Erythroblast (primary cell): ENCODE data around the gene SLC25A6.
A peak's percentile ranks its signal among the peaks of the same experiment; 100 is the strongest.
"Not testable (repeated sequence)": the region's sequence is repeated elsewhere in the genome, so short reads cannot be mapped to it uniquely, and the experiment has no call there.

ENCODE experiments used
- DNase-seq, 2 experiments: peaks; one replicate each; lab custom pipeline; 2025; lab: John Stamatoyannopoulos, UW
- GATA1 ChIP-seq: IDR thresholded peaks from 2 replicates; pipeline ENCODE4 v1.6.1; 2011; ENCODE audit warnings: low read depth, mild to moderate bottlenecking, control low read depth, low read length, moderate library complexity
- POLR2A ChIP-seq: IDR thresholded peaks from 2 replicates; pipeline ENCODE4 v1.6.1; 2011; ENCODE audit warnings: mild to moderate bottlenecking, low read length

Gene SLC25A6

DNA sequence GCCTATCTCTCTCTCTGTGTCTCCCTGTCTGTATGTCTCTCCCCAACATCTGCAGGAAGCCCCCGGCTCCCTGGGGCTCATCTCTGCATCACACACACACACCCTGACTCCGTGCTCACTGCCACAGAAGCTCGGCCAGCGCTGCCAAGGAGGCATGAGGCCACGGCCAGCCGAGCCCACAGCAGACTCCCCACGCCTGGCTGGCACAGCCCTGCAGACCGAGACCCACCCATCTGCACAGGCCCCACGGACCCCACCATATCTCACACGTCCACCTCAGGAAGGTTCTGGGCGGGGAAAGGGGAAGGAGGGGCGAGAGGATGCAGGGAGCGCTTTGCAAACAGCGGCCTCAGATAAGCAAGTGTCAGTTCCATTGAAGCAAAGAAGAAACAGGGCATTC is 28.5 kb upstream of the SLC25A6 start:
- no peak for TF ChIP-seq GATA1
- TF ChIP-seq POLR2A = peak; percentile 41
- no peak for DNase-seq

DNA sequence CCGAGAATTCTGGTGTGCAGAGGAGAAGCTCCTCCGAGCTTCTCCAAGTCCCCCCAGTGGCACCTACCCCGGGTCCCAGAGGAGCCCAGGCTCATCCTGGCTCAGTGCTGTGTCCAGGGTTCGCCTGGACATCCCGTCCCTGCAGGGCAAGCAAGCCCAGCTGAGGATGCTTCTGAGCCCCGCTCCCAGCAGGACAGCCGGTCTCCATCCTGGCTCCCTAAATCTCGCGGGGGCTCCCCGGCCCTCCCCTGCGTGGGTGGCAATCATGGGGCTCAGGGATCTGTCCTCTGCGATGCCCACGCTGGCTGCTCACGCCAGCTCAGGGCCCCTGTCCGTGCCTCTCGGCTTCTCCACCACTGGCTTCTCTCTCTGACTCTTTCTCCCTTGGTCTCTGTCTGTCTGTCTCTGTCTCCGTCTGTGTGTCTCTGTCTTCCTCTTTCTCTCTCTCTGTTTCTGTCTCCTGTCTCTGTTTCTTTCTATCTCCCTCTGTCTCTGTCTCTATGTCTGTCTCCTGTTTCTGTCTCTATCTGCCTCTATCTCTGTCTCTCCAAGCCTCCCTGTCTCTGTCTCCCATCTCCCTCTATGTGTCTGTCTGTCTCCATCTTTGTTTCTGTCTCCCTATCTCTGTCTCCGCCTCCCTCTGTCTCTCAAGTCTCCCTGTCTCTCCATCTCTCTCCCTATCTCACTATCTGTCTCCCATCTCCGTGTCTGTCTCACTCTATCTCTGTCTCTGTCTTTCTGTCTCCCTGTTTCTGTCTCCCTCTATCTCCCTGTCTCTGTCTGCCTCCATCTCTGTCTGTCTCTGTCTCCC is 27.8 kb upstream of the SLC25A6 start:
- no peak for DNase-seq
- TF ChIP-seq POLR2A (no peak), GATA1 (no peak)

DNA sequence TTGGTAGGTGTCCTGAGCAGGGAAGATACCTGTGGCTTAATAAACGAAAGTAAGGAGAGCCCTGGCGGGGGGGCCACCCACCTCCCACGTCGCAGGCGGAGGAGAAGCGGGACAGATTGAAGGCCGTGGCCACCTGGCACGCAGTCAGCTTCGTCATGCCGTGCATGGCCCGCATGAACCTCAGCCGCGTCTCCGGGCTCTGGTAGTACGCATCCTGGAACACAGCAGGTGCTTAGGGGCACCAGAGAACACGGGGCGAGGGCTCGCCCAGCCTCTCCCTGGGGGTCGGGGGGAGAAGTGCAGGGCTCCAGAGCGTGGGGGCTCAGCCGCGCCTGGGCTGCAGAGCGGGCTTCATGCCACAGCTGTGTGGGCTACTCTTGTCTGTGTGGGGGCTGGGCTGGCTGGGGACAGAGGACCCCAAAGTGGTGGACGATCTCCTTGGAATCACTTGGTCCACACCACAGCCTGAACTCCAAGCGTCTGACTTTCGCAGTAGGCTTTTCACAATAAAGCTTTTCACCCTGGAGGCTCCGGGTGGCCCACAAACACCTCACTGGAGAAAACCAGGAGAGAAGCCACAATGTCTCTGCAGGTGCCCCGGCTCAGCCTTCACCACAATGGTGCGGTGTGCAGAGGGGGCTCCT is 27.1 kb upstream of the SLC25A6 start:
- TF ChIP-seq POLR2A = no peak
- TF ChIP-seq GATA1 = no peak
- no peak for DNase-seq

DNA sequence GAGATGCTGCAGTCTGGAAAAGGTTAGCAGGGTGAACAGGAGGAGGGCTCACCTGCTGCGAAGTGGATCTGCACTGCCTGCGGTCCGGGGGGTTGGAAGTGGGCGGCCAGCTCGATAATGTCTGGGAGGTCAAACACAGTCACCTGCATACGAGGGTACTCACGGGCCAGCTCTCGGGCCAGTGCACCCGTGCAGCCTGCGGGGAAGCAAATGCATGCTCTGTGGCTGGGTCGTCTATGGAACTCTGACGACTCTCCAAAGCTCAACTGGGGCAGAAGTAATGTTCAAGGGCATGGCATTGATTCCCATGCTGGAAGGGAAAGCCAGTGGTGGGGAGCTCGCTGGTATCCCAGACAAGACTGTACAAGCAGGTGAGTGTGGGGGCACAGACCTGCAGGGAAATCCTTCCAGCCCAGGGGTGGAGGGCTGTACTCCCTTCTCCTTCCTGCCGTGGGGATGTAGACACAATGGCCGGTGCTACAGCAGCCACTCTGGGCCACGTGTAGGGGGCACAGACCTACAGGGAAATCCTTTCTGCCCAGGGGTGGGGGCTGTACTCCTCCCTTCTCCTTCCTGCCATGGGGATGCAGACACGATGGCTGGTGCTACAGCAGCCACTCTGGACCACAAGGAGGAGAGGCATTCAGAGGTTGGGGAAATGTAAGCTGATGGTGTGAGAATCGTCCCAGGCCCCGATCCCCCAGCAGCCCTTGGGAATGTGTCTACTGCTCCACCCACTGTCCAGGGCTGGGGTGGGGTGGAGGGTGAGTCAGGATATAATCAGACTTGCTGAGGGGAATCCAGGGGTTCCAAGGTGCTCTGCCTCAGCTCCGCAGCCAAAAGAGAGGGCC is 26.2 kb upstream of the SLC25A6 start:
- TF ChIP-seq POLR2A (no peak), GATA1 (no peak)
- no peak for DNase-seq

DNA sequence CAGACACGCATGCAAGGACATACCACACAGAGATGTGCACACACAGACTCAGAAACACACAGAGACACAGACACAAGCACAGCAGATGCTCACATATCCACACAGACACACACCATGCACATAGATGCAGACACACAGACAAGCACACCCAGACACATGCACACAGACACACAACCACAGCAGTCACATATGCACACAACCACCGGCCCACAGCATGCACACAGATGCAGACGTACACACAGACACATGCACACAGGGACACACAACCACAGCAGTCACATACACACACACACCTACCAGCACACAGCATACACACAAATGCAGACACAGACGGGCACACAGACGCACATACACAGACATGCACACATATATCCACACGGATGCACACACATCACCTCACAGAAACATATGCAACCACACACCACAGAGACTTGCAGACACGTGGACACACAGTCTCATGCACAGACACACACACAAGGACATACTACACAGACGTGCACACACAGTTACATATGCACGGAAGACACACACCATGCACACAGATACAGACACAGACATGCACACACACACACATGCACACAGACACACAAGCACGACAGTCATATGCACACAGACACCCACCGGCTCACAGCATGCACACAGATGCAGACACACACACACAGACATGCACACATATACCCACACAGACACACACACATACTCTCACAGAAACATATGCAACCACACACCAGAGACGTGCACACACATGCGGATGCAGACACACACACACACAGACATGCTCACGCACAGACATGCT is 25.2 kb upstream of the SLC25A6 start:
- DNase-seq = no peak
- TF ChIP-seq POLR2A = peak; percentile 37
- no peak for TF ChIP-seq GATA1

DNA sequence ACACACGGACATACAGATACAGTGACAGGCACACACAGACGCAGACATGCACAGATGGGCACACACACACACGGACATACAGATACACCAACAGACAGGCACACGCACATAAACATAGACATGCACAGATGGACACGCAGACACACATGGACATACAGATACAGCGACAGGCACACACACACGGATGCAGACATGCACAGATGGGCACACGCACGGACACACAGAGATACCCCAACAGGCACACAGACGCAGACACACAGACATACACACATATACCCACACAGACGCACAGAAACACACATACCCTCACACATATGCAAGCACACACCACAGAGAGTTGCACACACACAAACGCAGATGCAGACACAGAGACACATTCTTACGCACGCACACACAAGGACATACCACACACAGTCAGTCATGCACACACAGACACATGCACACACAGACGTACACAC is 24.4 kb upstream of the SLC25A6 start:
- no peak for DNase-seq
- TF ChIP-seq GATA1 = no peak
- TF ChIP-seq POLR2A = peak; percentile 2

DNA sequence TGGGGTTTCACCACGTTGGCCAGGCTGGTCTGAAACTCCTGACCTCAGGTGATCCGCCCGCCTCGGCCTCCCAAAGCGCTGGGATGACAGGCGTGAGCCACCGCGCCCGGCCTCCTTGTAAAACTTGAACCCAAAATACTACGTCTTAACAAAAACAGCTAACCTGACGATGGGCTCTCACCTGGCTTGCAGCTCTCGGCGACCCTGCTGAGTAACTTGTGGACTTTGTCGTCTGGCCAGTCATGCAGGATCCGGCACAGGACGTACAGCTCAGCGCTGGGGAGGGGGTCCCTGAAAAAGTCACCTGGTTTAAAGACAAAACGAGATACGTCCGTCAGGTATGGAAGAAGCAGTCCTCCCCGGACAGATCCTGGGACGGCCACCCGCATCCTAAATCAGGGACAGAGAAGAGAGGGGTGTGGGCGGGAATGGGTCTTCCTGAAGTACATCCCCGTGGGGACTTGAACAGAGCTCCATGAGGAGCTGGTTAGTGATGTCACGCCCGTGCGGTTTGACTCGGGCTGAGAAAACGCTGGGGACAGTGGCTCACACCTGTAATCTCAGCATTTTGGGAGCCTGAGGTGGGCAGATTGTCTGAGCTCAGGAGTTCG is 20.7 kb upstream of the SLC25A6 start:
- no peak for TF ChIP-seq POLR2A
- TF ChIP-seq GATA1 = no peak
- no peak for DNase-seq

DNA sequence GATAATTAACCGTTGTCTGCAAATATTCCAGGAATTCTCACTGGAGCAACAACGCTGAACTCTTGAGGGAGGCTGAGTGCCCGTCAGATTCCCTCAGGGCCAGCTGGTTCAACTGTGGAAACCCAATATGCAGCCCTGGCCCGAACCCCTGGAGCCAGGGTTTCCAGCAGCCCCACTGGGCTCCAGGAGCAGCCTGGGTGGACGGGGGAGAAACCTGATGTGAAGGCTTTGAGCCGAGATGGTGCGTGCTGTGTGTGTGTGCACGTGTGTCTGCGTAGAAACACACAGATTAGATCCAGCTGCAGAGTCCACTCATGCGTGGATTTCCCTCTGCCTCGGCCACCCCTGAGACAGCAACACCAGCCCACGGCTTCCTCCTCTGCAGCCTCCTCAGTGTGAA is 19.4 kb upstream of the SLC25A6 start:
- no peak for DNase-seq
- no peak for TF ChIP-seq POLR2A
- no peak for TF ChIP-seq GATA1

DNA sequence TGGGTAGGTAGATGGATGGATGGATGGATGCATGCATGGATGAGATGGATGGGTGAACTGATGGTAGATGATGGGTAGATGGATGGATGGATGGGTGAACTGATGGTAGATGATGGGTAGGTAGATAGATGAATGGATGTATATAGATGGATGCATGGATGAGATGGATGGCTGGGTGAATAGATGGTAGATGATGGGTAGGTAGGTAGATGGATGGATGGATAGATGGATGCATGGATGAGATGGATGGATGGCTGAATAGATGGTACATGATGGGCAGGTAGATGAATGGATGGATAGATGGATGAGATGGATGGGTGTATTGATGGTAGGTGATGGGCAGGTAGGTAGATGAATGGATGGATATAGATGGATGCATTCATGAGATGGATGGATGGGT is 15.1 kb upstream of the SLC25A6 start:
- TF ChIP-seq POLR2A (no peak), GATA1 (no peak)
- DNase-seq = no peak

DNA sequence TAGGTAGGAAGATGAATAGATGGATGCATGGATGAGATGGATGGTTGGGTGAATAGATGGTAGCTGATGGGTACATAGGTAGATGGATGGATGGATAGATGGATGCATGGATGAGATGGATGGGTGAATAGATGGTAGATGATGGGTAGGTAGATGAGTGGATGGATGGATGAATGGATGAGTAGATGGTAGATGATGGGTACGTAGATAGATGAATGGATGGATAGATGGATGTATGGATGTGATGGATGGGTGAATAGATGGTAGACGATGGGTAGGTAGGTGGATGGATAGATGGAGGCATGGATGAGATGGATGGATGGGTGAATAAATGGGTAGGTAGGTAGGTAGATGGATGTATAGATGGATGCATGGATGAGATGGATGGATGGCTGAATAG is 13.9 kb upstream of the SLC25A6 start:
- not testable (repeated sequence) for DNase-seq

DNA sequence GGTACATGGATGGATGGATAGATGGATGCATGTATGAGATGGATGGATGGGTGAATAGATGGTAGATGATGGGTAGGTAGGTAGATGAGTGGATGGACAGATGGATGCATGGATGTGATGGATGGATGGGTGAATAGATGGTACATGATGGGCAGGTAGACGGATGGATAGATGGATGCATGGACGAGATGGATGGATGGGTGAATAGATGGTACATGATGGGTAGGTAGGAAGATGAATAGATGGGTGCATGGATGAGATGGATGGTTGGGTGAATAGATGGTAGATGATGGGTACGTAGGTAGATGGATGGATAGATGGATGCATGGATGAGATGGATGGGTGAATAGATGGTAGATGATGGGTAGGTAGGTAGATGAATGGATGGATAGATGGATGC is 12.0 kb upstream of the SLC25A6 start:
- DNase-seq = not testable (repeated sequence)

DNA sequence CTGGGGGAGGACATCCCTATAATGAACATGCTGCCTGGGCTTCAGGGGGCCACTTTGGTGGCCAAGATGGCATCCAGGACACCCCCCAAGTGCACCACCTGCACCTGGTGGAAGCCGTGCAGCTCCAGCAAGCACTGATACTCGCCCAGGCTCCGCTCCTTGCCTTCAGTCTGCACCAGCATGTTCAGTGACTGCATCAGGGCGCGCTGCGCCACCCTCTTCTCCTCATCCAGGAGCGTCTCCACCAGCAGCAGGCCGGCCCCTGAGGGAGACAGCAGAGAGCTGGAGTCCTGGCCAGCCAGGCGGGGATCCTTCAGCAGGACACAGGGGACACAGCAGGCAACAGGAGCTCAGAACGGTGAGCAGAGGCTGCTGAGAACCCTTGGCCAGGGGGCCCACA is 11.3 kb upstream of the SLC25A6 start:
- DNase-seq = no peak
- no peak for TF ChIP-seq GATA1
- TF ChIP-seq POLR2A = no peak
